BJ (cell line): ENCODE data around the gene XPR1. TPM values are rescaled to one million over a fixed set of nuclear protein-coding genes. Genes with fewer than 3 reads are reported as not detected.

ENCODE experiments used
- CTCF ChIA-PET: fragments of 350-600 bp; formaldehyde crosslinking; extraction: SDS; loops from one replicate; lab custom pipeline; 2021; ENCODE audit warnings: antibody characterized with exemption, inconsistent platforms; lab: Yijun Ruan, JAX
- POLR2A ChIA-PET: fragments of 300-600 bp; sonication (Branson Sonifier 250); formaldehyde crosslinking; extraction: SDS; loops from one replicate; lab custom pipeline; 2021; ENCODE audit warnings: antibody characterized with exemption; lab: Charles Lee
- DNase-seq: peaks from one replicate; pipeline ENCODE4 v3.0.0-alpha.2; 2011; ENCODE audit warnings: low read depth
- H3K27me3 ChIP-seq: 2 replicates; pipeline ENCODE4 v1.6.0; 2011; ENCODE audit warnings: low read length; ENCODE audit not compliant: control insufficient read depth, insufficient read depth
- H3K36me3 ChIP-seq: 2 replicates; pipeline ENCODE4 v1.5.1; 2011; ENCODE audit warnings: low read length; ENCODE audit not compliant: control insufficient read depth, insufficient read depth
- H3K4me3 ChIP-seq: 2 replicates; pipeline ENCODE4 v1.5.1; 2011; ENCODE audit warnings: low read depth, mild to moderate bottlenecking, control low read depth, low read length
- polyA minus RNA-seq: library from RNA; depleted of rRNA, polyadenylated mRNA; stranded (reverse); fragments of >200 nt; gene quantifications from 2 replicates; pipeline ENCODE4 v1.2.3, GENCODE V29; 2011; rRNA and poly(A)+ RNA removed
- polyA plus RNA-seq: library from polyadenylated mRNA; depleted of rRNA; stranded (reverse); fragments of >200 nt; gene quantifications from 2 replicates; pipeline ENCODE4 v1.2.3, GENCODE V29; 2011; rRNA removed
- TF ChIP-seq, protein P1 (sequence below): IDR thresholded peaks from 2 replicates; pipeline ENCODE4 v1.5.1; 2011; ENCODE audit warnings: low read depth, mild to moderate bottlenecking, control low read depth, inconsistent platforms, low read length, moderate library complexity; ENCODE audit not compliant: insufficient read depth

XPR1 gene
- polyA plus RNA-seq, result 17.3 and 33.9 TPM in 2 replicates
- polyA minus RNA-seq, result 19.5 and 23.1 TPM in 2 replicates

DNA sequence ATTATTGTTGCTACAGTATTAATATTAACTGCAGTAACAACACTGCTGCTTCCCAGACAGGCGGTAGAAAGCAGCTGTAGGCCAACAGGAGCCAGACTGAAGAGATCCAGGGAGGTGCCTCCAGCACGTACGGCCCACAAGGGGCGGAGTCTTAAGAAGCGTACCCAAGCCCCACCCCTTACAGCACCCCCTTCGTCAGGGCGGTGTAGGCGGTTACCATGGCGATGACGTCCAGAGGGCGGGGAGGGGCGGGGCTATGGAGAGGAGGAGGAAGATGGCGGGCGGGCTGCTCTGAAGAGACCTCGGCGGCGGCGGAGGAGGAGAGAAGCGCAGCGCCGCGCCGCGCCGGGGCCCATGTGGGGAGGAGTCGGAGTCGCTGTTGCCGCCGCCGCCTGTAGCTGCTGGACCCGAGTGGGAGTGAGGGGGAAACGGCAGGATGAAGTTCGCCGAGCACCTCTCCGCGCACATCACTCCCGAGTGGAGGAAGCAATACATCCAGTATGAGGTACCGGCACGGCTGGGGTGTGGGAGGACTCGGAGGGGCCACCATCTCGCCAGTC is at the start of gene XPR1:
TSS of gene XPR1 (plus strand) at position 257 of the 560 bp plus-strand sequence. CDS start at position 437, 180 bp downstream.
- peak; percentile 89 for DNase-seq
- CTCF ChIA-PET, result interaction anchor here (1.0 to 1.9 kb wide), 4 partner anchors 8 to 232 kb away, joined by 3 to 6 read pairs (median 4); no protein-coding TSS in a partner anchor
- POLR2A ChIA-PET, result no interaction called here
- Histone ChIP-seq H3K4me3 (peak within 1 kb of the TSS; percentile 99), H3K27me3 (no peaks in the 10 kb centered on the region), H3K36me3 (no peaks in the 10 kb centered on the region)
- TF ChIP-seq, protein P1, sequence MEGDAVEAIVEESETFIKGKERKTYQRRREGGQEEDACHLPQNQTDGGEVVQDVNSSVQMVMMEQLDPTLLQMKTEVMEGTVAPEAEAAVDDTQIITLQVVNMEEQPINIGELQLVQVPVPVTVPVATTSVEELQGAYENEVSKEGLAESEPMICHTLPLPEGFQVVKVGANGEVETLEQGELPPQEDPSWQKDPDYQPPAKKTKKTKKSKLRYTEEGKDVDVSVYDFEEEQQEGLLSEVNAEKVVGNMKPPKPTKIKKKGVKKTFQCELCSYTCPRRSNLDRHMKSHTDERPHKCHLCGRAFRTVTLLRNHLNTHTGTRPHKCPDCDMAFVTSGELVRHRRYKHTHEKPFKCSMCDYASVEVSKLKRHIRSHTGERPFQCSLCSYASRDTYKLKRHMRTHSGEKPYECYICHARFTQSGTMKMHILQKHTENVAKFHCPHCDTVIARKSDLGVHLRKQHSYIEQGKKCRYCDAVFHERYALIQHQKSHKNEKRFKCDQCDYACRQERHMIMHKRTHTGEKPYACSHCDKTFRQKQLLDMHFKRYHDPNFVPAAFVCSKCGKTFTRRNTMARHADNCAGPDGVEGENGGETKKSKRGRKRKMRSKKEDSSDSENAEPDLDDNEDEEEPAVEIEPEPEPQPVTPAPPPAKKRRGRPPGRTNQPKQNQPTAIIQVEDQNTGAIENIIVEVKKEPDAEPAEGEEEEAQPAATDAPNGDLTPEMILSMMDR, result peak; percentile 41; the same call in 1 of the 2 replicates

DNA sequence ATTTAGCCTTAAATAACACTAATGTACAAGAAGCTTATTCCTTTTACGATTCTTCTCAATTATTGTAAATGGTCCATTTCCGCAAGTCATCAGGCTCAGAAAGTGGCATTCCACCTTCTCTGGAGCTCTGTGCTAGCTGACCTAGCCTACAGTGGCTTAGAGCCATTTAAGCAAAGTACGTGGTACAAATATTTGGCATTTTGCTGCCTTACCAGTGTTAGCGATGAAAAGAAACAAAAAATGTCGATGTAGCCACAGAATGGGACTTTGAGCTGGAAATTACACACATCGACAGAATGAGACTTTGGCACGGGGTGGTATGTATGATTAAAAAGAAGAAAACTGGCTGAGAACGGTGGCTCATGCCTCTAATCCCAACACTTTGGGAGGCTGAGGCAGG is 47.0 kb upstream of the XPR1 start:
- Histone ChIP-seq H3K36me3 (no peaks in the 10 kb centered on the region), H3K4me3 (no peak overlapping the region), H3K27me3 (no peaks in the 10 kb centered on the region)
- no peak for DNase-seq
- TF ChIP-seq, protein P1, result no peak
- CTCF ChIA-PET, result interaction anchor here (0.6 to 2.0 kb wide), 4 partner anchors 8 to 279 kb away, joined by 3 to 8 read pairs (median 3); no protein-coding TSS in a partner anchor
- POLR2A ChIA-PET, result interaction anchor here (0.6 kb wide), 1 partner anchor 884 kb away, joined by 6 read pairs; no protein-coding TSS in a partner anchor

DNA sequence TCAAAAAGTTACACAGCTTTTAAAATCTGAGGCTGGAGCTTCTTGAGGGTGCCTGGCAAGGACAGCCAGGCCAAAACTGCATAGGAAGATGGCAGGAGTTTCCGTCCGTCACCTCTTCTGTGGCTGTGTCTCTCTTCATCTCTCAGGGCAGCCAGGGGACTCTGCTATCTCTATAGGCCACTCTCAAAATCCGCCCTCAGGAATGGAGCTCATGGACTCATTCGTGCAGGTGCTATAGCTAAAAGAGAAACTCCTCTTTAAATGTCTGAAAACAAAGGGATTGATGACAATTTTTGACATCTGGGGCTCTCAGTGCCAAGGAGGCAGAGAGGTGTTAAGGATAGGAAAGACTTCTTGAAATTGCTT is 45.8 kb upstream of the XPR1 start:
- Histone ChIP-seq H3K4me3 (no peak overlapping the region), H3K27me3 (no peaks in the 10 kb centered on the region), H3K36me3 (no peaks in the 10 kb centered on the region)
- CTCF ChIA-PET, result interaction anchor here (1.2 to 2.0 kb wide), 3 partner anchors 9 to 33 kb away, joined by 3 to 8 read pairs (median 4); no protein-coding TSS in a partner anchor
- TF ChIP-seq, protein P1, result no peak
- DNase-seq, result no peak
- POLR2A ChIA-PET, result no interaction called here

DNA sequence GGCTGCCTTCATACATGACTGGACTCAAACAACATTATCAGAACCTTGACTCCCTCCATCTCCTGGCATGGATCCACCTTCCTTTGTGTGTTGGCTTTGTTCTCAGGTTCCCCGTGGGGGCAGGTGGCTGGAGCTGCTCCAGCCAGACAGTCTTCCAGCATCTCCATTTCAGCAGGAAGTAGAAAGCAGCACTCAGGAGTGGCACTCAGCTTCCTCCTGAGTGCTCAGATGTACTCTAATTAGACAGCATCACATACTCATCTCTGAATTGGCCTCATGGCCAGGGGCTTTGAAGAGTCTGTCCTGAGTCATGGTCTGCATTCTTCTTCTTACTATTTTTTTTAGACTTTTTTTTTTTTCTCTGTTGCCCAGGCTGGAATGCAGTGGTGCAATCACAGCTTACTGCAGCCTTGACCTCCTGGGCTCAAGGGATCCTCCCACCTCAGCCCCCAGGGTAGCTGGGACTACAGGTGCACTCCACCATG is 45.1 kb upstream of the XPR1 start:
- Histone ChIP-seq H3K4me3 (no peak overlapping the region), H3K36me3 (no peaks in the 10 kb centered on the region), H3K27me3 (no peaks in the 10 kb centered on the region)
- TF ChIP-seq, protein P1, result no peak
- ChIA-PET POLR2A (no interaction called here), CTCF (interaction anchor here (1.2 to 2.0 kb wide), 3 partner anchors 8 to 33 kb away, joined by 3 to 8 read pairs (median 4); no protein-coding TSS in a partner anchor)
- DNase-seq, result no peak

DNA sequence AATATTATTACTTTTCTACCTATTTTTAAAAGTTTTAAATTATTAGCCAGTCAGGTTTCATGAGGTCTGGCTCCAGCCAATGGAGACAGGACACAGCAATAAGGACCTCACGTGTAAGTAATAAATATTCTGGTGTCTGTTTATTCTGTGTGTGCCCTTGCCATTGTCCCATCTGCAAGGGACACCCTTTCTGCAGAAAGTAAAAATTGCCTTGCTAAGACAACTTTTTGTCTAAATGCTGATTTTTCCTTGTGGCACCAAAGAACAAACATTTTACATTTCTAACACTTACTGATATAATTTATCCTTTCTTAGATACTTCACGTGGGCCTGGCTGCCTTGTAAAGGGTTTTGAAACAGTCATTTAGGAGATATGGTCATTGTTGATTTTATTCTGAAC is 43.7 kb upstream of the XPR1 start:
- Histone ChIP-seq H3K36me3 (no peaks in the 10 kb centered on the region), H3K4me3 (no peak overlapping the region), H3K27me3 (no peaks in the 10 kb centered on the region)
- no peak for DNase-seq
- POLR2A ChIA-PET, result no interaction called here
- TF ChIP-seq, protein P1, result no peak
- CTCF ChIA-PET, result no interaction called here
